Activated naive CD4-positive, alpha-beta T cell treated with anti-CD3 and anti-CD28 coated beads, Interleukin-2, amount 10 ng/mL, durations not matched to agents 7 days and 5 days (primary cell): ENCODE measurements around the gene RBM24.

Experiments used
- CTCF ChIA-PET: fragments of 350-600 bp; sonication (Branson Sonifier 250); formaldehyde crosslinking; loops from one replicate; lab custom pipeline; 2021; ENCODE audit warnings: antibody characterized with exemption; lab: Charles Lee
- DNase-seq: peaks from one replicate; pipeline ENCODE4 v3.0.0-alpha.2; 2020
- H3K27ac Mint-ChIP-seq: one replicate; pipeline ENCODE4 v1.8.0; 2021; ENCODE audit warnings: mild to moderate bottlenecking, moderate library complexity, mixed read lengths
- H3K27me3 Mint-ChIP-seq: one replicate; pipeline ENCODE4 v1.8.0; 2021; ENCODE audit warnings: mild to moderate bottlenecking, mixed read lengths
- H3K36me3 Mint-ChIP-seq: one replicate; pipeline ENCODE4 v1.8.0; 2021; ENCODE audit warnings: mixed read lengths
- H3K4me1 Mint-ChIP-seq: one replicate; pipeline ENCODE4 v1.8.0; 2021; ENCODE audit warnings: mixed read lengths
- H3K4me3 Mint-ChIP-seq: one replicate; pipeline ENCODE4 v1.8.0; 2021; ENCODE audit warnings: mild to moderate bottlenecking, moderate library complexity, mixed read lengths
- H3K9me3 Mint-ChIP-seq: one replicate; pipeline ENCODE4 v1.8.0; 2021; ENCODE audit warnings: mixed read lengths

RBM24 gene

GRCh38 chr6:17281100-17281496 is at the start of gene RBM24:
RBM24 (plus strand) TSS chr6:17281361; CDS start chr6:17281582, 221 bp downstream.
- Mint-ChIP-seq H3K4me3 (peak within 1 kb of the TSS; percentile 62), H3K36me3 (peaks cover 1% of the 10 kb centered on the region), H3K27ac (no peak within 1 kb of the TSS), H3K9me3 (no peaks in the 10 kb centered on the region), H3K4me1 (peaks cover 10% of the 10 kb centered on the region), H3K27me3 (peaks cover 57% of the 10 kb centered on the region)
- peak; percentile 56 for DNase-seq
- CTCF ChIA-PET, result no interaction called here

DNA sequence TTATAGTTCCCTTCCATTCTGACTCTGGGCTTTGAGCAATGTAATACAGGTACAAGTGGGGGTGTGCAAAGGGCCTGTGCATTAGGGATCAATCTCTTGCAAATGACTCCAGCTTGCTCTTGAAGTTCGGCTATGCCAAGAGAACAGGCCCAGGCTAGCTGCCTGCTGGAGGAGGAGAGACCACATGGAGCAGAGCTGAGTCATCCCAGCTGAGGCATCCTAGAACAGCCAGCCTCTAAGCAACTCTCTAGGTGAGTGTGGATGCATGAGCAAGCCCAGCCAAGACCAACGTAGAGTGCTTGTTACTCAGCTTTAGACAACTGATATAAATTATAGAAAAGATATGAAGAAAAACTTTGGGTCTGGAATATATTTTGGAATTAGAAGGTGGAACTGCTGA is 47.6 kb upstream of the RBM24 start:
- no peaks in the 10 kb centered on the region for H3K27me3 Mint-ChIP-seq
- no peak overlapping the region for H3K27ac Mint-ChIP-seq
- CTCF ChIA-PET, result no interaction called here
- DNase-seq, result no peak
- H3K4me1 Mint-ChIP-seq, result no peaks in the 10 kb centered on the region
- no peaks in the 10 kb centered on the region for H3K36me3 Mint-ChIP-seq
- no peak overlapping the region for H3K4me3 Mint-ChIP-seq
- H3K9me3 Mint-ChIP-seq, result peaks cover 2% of the 10 kb centered on the region

DNA sequence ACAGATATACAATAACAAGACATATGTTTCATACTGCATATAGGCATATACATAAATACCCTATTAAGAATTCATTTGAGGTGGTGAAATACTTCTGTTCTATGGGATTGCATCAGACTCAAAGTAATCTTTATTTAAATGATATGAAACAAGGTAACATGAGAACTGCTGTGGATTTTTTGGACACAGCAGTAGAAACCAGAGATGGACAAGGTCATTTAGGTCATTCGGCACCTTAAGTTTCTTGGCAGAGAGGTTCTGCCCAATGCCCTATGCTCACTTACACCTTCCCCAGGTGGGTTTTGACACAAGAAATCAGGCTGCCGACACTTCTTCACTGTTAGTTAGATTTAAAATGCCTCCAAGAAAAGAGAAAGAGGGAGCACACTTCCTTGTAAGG is 43.9 kb upstream of the RBM24 start:
- Mint-ChIP-seq H3K4me1 (no peaks in the 10 kb centered on the region), H3K4me3 (no peak overlapping the region), H3K27ac (no peak overlapping the region), H3K27me3 (no peaks in the 10 kb centered on the region), H3K9me3 (no peaks in the 10 kb centered on the region), H3K36me3 (no peaks in the 10 kb centered on the region)
- no peak for DNase-seq
- CTCF ChIA-PET, result no interaction called here

DNA sequence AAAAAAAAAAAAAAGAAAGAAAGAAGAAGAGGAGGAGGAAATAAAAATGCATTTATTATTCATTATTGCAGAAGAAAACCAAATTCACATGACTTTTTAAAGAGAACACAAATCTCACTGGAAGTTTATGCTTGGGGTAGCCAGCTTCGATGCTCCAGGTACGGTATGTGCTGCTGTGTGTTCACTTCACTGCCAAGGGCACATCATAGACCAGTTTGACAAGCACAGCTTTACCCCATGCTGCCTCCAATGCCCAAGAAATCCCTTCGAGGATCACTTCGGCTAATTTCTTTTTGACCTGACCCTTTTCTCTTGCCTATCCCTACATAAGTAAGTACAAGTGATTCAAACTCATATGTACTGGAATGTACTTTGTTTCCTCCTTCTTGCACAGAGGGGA is 41.9 kb upstream of the RBM24 start:
- CTCF ChIA-PET, result no interaction called here
- no peaks in the 10 kb centered on the region for H3K9me3 Mint-ChIP-seq
- DNase-seq, result no peak

DNA sequence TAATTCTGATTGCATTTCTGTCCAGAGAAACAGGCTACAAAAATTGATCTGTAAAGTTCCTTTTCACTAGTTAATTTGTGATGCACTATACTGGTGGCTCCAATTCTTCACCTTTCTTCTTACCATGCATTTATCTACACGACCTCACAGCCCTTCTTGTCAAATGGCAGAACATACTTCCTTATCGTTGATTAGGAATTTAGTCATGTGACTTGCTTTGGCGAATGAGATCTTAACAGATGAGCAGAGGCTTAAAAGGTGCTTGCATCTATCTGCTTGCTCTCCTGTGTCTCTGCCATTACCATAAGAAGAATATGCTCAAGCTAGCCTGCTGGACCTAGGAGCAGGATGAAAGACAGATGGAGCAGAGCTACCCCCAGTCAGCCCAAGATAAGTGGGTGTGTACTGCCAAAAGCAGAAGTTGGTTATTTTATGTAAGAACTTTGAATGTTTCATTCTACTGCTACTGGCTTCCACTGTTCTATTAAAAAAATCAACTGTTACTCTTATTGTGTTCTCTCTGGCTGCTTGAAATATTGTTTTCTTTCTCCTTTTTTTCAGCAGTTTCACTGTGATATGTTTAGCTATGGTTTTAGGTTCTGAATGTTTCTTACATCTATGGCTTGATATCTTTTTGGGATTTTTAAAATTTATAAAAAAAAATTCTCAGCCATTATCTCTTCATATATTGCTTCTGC is 40.2 kb upstream of the RBM24 start:
- Mint-ChIP-seq H3K27ac (no peak overlapping the region), H3K4me1 (no peaks in the 10 kb centered on the region), H3K36me3 (no peaks in the 10 kb centered on the region), H3K9me3 (no peaks in the 10 kb centered on the region), H3K27me3 (no peaks in the 10 kb centered on the region), H3K4me3 (no peak overlapping the region)
- no peak for DNase-seq
- CTCF ChIA-PET, result no interaction called here

More for the DNA sequence above, 41.9 kb upstream of the RBM24 start:
- Mint-ChIP-seq H3K27ac (no peak overlapping the region), H3K4me1 (no peaks in the 10 kb centered on the region), H3K27me3 (no peaks in the 10 kb centered on the region), H3K4me3 (no peak overlapping the region), H3K36me3 (no peaks in the 10 kb centered on the region)

DNA sequence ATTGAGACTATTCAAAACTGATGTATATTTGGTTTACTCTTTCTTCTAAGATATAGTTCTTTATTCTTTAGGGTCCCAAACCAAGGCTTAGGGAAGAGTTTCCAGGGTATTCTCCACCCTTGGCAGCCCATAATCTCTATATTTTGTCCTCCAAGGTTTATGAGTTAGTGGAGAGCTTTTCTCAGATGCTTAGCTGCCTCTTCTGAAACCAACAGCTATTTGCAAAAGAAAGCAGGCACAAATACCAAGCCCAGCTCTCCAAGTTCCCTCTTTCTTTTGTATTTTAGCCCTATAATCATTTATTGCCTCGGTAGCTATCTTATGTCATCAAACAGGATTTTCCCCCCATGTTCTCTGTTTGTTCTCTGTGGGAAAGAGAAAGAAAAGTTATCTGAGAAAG is 39.1 kb upstream of the RBM24 start:
- no peak for DNase-seq
- Mint-ChIP-seq H3K9me3 (no peaks in the 10 kb centered on the region), H3K36me3 (no peaks in the 10 kb centered on the region), H3K4me3 (no peak overlapping the region), H3K27ac (no peak overlapping the region), H3K4me1 (no peaks in the 10 kb centered on the region), H3K27me3 (no peaks in the 10 kb centered on the region)
- CTCF ChIA-PET, result no interaction called here

GRCh38 chr6:17250237-17250636 is 30.9 kb upstream of the RBM24 start:
- Mint-ChIP-seq H3K27ac (no peak overlapping the region), H3K36me3 (no peaks in the 10 kb centered on the region), H3K9me3 (peaks cover 1% of the 10 kb centered on the region), H3K4me3 (no peak overlapping the region), H3K4me1 (no peaks in the 10 kb centered on the region), H3K27me3 (no peaks in the 10 kb centered on the region)
- no peak for DNase-seq
- CTCF ChIA-PET, result no interaction called here

DNA sequence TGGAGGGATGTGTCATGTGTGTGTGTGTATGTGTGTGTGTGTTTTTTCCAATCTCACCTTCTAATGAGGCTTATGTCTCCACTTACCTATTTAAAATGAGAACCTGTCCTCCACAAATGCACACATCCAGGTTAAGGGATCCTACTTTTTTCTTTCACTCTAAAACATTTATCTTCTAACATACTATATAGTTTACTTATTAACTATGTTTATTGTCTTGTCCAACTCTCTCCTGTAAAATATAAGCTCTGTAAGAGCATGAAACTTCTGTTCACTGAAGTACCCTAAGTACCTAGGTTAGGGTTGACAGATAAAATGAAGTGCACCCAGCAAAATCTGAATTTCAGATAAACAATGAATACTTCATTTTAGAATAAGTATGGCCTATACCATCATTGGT is 29.2 kb upstream of the RBM24 start:
- Mint-ChIP-seq H3K27ac (no peak overlapping the region), H3K27me3 (no peaks in the 10 kb centered on the region), H3K4me1 (no peaks in the 10 kb centered on the region), H3K9me3 (peaks cover 1% of the 10 kb centered on the region), H3K4me3 (no peak overlapping the region), H3K36me3 (no peaks in the 10 kb centered on the region)
- CTCF ChIA-PET, result no interaction called here
- DNase-seq, result no peak

DNA sequence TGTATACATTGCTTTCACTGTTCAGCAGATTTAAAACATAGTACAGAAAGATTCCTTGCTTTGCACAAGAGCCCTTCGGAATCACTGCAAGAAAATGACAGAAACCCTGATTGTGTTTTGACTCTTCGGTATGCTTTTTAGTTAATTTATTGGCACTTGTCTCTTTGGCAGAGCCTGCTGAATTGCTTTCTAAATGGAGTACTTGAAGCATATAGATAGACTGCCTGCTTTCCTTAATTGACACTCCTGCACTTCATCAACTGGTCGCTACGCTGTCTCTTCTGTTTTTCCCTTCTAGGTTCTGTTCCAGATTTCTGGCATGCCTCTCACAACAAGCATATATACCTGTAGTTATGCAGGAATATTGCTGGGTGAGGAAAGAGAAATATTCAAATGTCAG is 22.4 kb upstream of the RBM24 start:
- Mint-ChIP-seq H3K36me3 (no peaks in the 10 kb centered on the region), H3K4me1 (no peaks in the 10 kb centered on the region), H3K9me3 (no peaks in the 10 kb centered on the region), H3K27ac (no peak overlapping the region), H3K27me3 (peaks cover 3% of the 10 kb centered on the region), H3K4me3 (no peak overlapping the region)
- CTCF ChIA-PET, result no interaction called here
- DNase-seq, result no peak

GRCh38 chr6:17265570-17265969 is 15.6 kb upstream of the RBM24 start:
- CTCF ChIA-PET, result no interaction called here
- Mint-ChIP-seq H3K9me3 (no peaks in the 10 kb centered on the region), H3K36me3 (no peaks in the 10 kb centered on the region), H3K4me3 (no peak overlapping the region), H3K27ac (no peak overlapping the region), H3K4me1 (no peaks in the 10 kb centered on the region), H3K27me3 (no peaks in the 10 kb centered on the region)
- no peak for DNase-seq

DNA sequence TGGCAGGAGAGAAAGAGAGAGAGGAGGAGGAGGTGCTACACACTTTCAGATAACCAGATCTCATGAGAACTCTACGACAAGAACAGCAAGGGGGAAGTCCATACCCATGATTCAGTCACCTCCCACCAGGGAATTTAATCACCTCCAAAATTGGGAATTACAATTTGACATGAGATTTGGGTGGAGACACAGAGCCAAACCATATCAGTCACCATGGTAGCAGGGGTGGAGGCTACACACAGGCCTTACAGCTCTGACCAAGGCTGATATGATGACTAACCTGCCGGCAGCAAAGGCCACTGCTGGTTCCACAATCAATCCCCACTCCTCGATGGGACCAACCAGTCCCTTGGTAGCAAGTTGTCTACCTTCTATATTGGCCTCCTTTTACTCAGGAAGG is 13.6 kb upstream of the RBM24 start:
- Mint-ChIP-seq H3K27ac (no peak overlapping the region), H3K4me3 (no peak overlapping the region), H3K36me3 (no peaks in the 10 kb centered on the region), H3K4me1 (no peaks in the 10 kb centered on the region), H3K27me3 (no peaks in the 10 kb centered on the region), H3K9me3 (no peaks in the 10 kb centered on the region)
- DNase-seq, result no peak
- CTCF ChIA-PET, result no interaction called here

- CTCF ChIA-PET, result no interaction called here
- Mint-ChIP-seq H3K9me3 (no peaks in the 10 kb centered on the region), H3K27me3 (no peaks in the 10 kb centered on the region), H3K27ac (no peak overlapping the region), H3K36me3 (no peaks in the 10 kb centered on the region), H3K4me1 (no peaks in the 10 kb centered on the region), H3K4me3 (no peak overlapping the region)
- DNase-seq, result no peak
Measured at GRCh38 chr6:17268114-17268513, 13.0 kb upstream of the RBM24 start.

DNA sequence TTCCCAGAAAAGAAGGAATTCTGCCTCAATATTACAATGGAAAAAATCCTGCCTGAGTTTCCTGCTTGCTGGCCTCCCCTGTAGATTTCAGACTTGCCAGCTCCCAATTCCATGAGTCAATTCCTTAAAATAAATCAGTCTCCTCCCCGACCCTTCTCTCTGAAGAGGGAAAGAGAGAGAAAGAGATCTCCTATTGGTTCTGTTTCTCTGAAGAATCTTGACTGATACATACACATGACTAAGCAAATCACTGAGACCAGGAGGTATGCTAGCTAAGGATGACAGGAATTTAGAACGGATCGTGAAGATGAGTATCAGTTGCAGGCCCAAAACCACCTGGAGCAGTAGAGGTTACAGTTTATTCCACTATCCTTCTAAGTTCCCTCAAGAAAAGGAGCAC is 11.3 kb upstream of the RBM24 start:
- CTCF ChIA-PET, result no interaction called here
- Mint-ChIP-seq H3K4me3 (no peak overlapping the region), H3K9me3 (no peaks in the 10 kb centered on the region), H3K4me1 (no peaks in the 10 kb centered on the region), H3K36me3 (no peaks in the 10 kb centered on the region), H3K27ac (no peak overlapping the region), H3K27me3 (no peaks in the 10 kb centered on the region)
- DNase-seq, result no peak

- CTCF ChIA-PET, result no interaction called here
- no peak for DNase-seq
- Mint-ChIP-seq H3K36me3 (no peaks in the 10 kb centered on the region), H3K9me3 (no peaks in the 10 kb centered on the region), H3K4me1 (no peaks in the 10 kb centered on the region), H3K4me3 (no peak overlapping the region), H3K27me3 (no peaks in the 10 kb centered on the region), H3K27ac (no peak overlapping the region)
Measured at GRCh38 chr6:17271628-17272027, 9.5 kb upstream of the RBM24 start.

DNA sequence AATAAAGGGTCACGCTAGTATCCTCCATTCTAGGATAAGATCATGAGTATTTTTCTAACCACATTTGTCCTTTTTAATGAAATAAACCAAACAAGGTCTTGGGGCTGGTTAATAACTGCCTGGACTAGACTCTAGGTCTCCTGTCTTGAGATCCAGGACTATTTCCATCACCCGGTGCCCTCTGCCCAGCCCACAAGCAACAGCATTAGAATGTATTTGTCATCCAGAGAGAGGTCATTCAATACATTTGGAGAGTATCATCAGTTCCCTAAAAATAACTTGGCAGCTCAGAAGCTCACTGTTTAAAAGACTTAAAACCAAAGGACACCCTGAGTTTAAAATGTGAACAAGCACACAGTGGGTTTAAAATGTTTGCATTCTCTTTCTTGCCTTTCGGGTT is 4.4 kb upstream of the RBM24 start:
- peaks cover 36% of the 10 kb centered on the region for H3K27me3 Mint-ChIP-seq
- peaks cover 1% of the 10 kb centered on the region for H3K36me3 Mint-ChIP-seq
- no peak for DNase-seq
- H3K4me1 Mint-ChIP-seq, result peaks cover 6% of the 10 kb centered on the region
- no peaks in the 10 kb centered on the region for H3K9me3 Mint-ChIP-seq
- H3K4me3 Mint-ChIP-seq, result no peak overlapping the region
- H3K27ac Mint-ChIP-seq, result no peak overlapping the region
- CTCF ChIA-PET, result no interaction called here

GRCh38 chr6:17277256-17277655 is 3.9 kb upstream of the RBM24 start:
- Mint-ChIP-seq H3K27me3 (peaks cover 41% of the 10 kb centered on the region), H3K4me3 (no peak overlapping the region), H3K4me1 (peaks cover 10% of the 10 kb centered on the region), H3K27ac (no peak overlapping the region), H3K9me3 (no peaks in the 10 kb centered on the region), H3K36me3 (peaks cover 1% of the 10 kb centered on the region)
- CTCF ChIA-PET, result interaction anchor here (0.6 kb wide), 1 partner anchor 604 kb away, joined by 6 read pairs; no protein-coding TSS in a partner anchor
- DNase-seq, result no peak
